HepG2 (cell line): ENCODE data around the gene LOXL4. TPM values are rescaled to one million over a fixed set of nuclear protein-coding genes. Genes with fewer than 3 reads are reported as not detected.

Experiments used
- ATAC-seq: fragments of 200-7000 bp; cut with Tn5 transposase; 3 replicates; pipeline ENCODE4 v1.9.1; 2020; ENCODE audit warnings: mild to moderate bottlenecking, moderate library complexity
- BruUV-seq: library from RNA; stranded (reverse); fragments of 400-500 nt; replicated peaks from 2 replicates; lab custom pipeline; 2021; lab: Mats Ljungman, UMichigan
- CTCF ChIA-PET: fragments of 300-600 bp; formaldehyde crosslinking; extraction: SDS; loops from one replicate; lab custom pipeline; 2021; ENCODE audit warnings: low total read pairs, inconsistent platforms, low intra/inter-chr PET ratio; lab: Yijun Ruan, JAX
- POLR2A ChIA-PET: fragments of 350-600 bp; sonication (Branson Sonifier 250); formaldehyde crosslinking; loops from one replicate; lab custom pipeline; 2020; ENCODE audit warnings: antibody characterized with exemption, inconsistent platforms; lab: Yijun Ruan, JAX
- DNase-seq: peaks from one replicate; pipeline ENCODE4 v3.0.0-alpha.2; 2015; ENCODE audit warnings: low spot score
- FAIRE-seq: peaks from 3 replicates; lab custom pipeline; 2011; peaks lifted over from hg19 to GRCh38; lab: Jason Lieb, UNC
- H2AFZ ChIP-seq: one replicate; pipeline ENCODE4 v1.6.1; 2011; ENCODE audit warnings: low read length, inconsistent platforms
- H3K27ac ChIP-seq: fragments of 300-600 bp; 3 replicates; pipeline ENCODE4 v1.8.0; 2011; ENCODE audit warnings: mixed run types, mild to moderate bottlenecking, mixed read lengths, low read length, inconsistent platforms; ENCODE audit not compliant: insufficient read depth; ENCODE audit errors: extremely low read length
- H3K27me3 ChIP-seq, 2 experiments: fragments of 200-600 bp in 1 of 2; 2 replicates in 1 of 2; 3 replicates in 1 of 2; pipeline versions ENCODE4 v1.6.0 to v1.8.0; 2011; ENCODE audit warnings: low read length in 2 of 2, mild to moderate bottlenecking in 2 of 2, moderate library complexity in 2 of 2, inconsistent platforms in 1 of 2; ENCODE audit not compliant: insufficient read depth in 2 of 2, control insufficient read depth in 1 of 2
- H3K36me3 ChIP-seq, 2 experiments: fragments of 200-600 bp in 1 of 2; replicated peaks in 1 of 2; 2 replicates in 1 of 2; 3 replicates in 1 of 2; pipeline versions ENCODE4 v1.5.1 to v1.8.0; 2011; ENCODE audit warnings: low read length in 2 of 2, inconsistent platforms in 1 of 2; ENCODE audit not compliant: insufficient read depth in 2 of 2, control insufficient read depth in 1 of 2
- H3K4me1 ChIP-seq: 2 replicates; pipeline ENCODE4 v1.5.1; 2012; ENCODE audit warnings: low read length, inconsistent platforms; ENCODE audit not compliant: insufficient read depth
- H3K4me2 ChIP-seq: 2 replicates; pipeline ENCODE4 v1.6.0; 2011; ENCODE audit warnings: low read depth, low read length, inconsistent platforms
- H3K4me3 ChIP-seq, 3 experiments: fragments of 200-600 bp in 1 of 3; sonication (generic), shearing (Covaris generic) in 1 of 3; replicated peaks in 1 of 3; 2 replicates each; pipeline ENCODE4 v1.5.1; 2011 to 2016; ENCODE audit warnings: low read length in 3 of 3, inconsistent platforms in 2 of 3, low read depth in 2 of 3, mild to moderate bottlenecking in 2 of 3, control low read depth in 1 of 3, mixed read lengths in 1 of 3; ENCODE audit not compliant: insufficient read depth in 1 of 3
- H3K79me2 ChIP-seq: one replicate; pipeline ENCODE4 v1.6.1; 2011; ENCODE audit warnings: low read length, inconsistent platforms; ENCODE audit not compliant: insufficient read depth
- H3K9ac ChIP-seq: 2 replicates; pipeline ENCODE4 v1.6.0; 2011; ENCODE audit warnings: mild to moderate bottlenecking, low read depth, low read length, inconsistent platforms; ENCODE audit not compliant: insufficient read depth
- H3K9me3 ChIP-seq: 2 replicates; pipeline ENCODE4 v1.5.1; 2012; ENCODE audit warnings: mild to moderate bottlenecking, low read length
- H4K20me1 ChIP-seq: 2 replicates; pipeline ENCODE4 v1.6.0; 2011; ENCODE audit warnings: inconsistent platforms, mild to moderate bottlenecking, low read length, moderate library complexity; ENCODE audit not compliant: insufficient read depth
- BHLHE40 ChIP-seq: IDR thresholded peaks from 2 replicates; pipeline ENCODE4 v1.6.1; 2011; ENCODE audit warnings: low read length, improper control_type of control experiment
- FOXA1 ChIP-seq, 2 experiments: fragments of 450-650 bp in 1 of 2; sonication (generic) in 1 of 2; formaldehyde crosslinking in 1 of 2; IDR thresholded peaks; 2 replicates each; pipeline versions ENCODE4 v1.4.0 to v1.6.1; 2016 to 2020; ENCODE audit warnings: missing genetic modification reagents in 1 of 2
- PCBP2 ChIP-seq: fragments of 200-400 bp; formaldehyde crosslinking; optimal IDR thresholded peaks from 2 replicates; pipeline ENCODE3; 2018; ENCODE audit warnings: low read length, low read depth; ENCODE audit not compliant: poor library complexity, severe bottlenecking
- RAD21 ChIP-seq: fragments of 450-650 bp; formaldehyde crosslinking; IDR thresholded peaks from 2 replicates; pipeline ENCODE4 v1.5.0; 2020; ENCODE audit warnings: mild to moderate bottlenecking
- SETDB1 ChIP-seq: sonication (generic); formaldehyde crosslinking; IDR thresholded peaks from 2 replicates; pipeline ENCODE4 v1.5.1; 2020; ENCODE audit warnings: missing genetic modification reagents, mild to moderate bottlenecking, borderline replicate concordance
- SPEN ChIP-seq: sonication (generic); formaldehyde crosslinking; IDR thresholded peaks from 2 replicates; pipeline ENCODE4 v1.5.1; 2020; ENCODE audit warnings: low read depth, mild to moderate bottlenecking, missing genetic modification reagents
- ZNF253 ChIP-seq: sonication (generic); formaldehyde crosslinking; IDR thresholded peaks from 2 replicates; pipeline ENCODE4 v1.8.0; 2022; ENCODE audit warnings: mild to moderate bottlenecking, missing genetic modification reagents, borderline replicate concordance
- ZNF563 ChIP-seq: sonication (generic); formaldehyde crosslinking; IDR thresholded peaks from 2 replicates; pipeline ENCODE4 v1.8.0; 2022; ENCODE audit warnings: mild to moderate bottlenecking, moderate library complexity, missing genetic modification reagents
- ZNF615 ChIP-seq: sonication (generic); formaldehyde crosslinking; IDR thresholded peaks from 2 replicates; pipeline ENCODE4 v1.5.0; 2020; ENCODE audit warnings: mild to moderate bottlenecking, missing genetic modification reagents, borderline replicate concordance
- ZNF644 ChIP-seq: IDR thresholded peaks from 2 replicates; pipeline ENCODE4 v1.6.1; 2016; ENCODE audit warnings: low read depth
- ZNF674 ChIP-seq: sonication (generic); formaldehyde crosslinking; IDR thresholded peaks from 2 replicates; pipeline ENCODE4 v1.5.0; 2020; ENCODE audit warnings: low read depth, mild to moderate bottlenecking, missing genetic modification reagents
- ZNF891 ChIP-seq: sonication (generic); formaldehyde crosslinking; IDR thresholded peaks from 2 replicates; pipeline ENCODE4 v1.5.0; 2020; ENCODE audit warnings: mild to moderate bottlenecking, missing genetic modification reagents
- WGBS: methylation state at CpG from one replicate; pipeline ENCODE4 v1.1.6; 2017; ENCODE audit warnings: low lambda C conversion rate; 5-methylcytosine and 5-hydroxymethylcytosine counted together
- in situ Hi-C: cut with HindIII; loops from 2 replicates; pipeline ENCODE4 v1.10.0; 2017; ENCODE audit warnings: low pct_unique_long_range_greater_than_20kb; ENCODE audit not compliant: extremely low pct_ligation_motif_present
- intact Hi-C: fragments of 100-400 bp; cut with micrococcal nuclease; formaldehyde crosslinking; loops from one replicate; pipeline ENCODE4 v1.10.0; 2022; ENCODE audit not compliant: unreplicated experiment
- polyA plus RNA-seq, 8 experiments: library from polyadenylated mRNA; depleted of rRNA in 3 of 8; stranded (reverse) in 7 of 8; unstranded in 1 of 8; fragments of >200 nt; fragmentation: Illumina TruSeq in 4 of 8; extraction: Trizol in 4 of 8; gene quantifications; 2 replicates each; pipeline versions ENCODE4 v1.2.1 to v1.2.3, GENCODE V29; 2011 to 2016; ENCODE audit warnings: low read depth in 4 of 8, missing spikeins in 1 of 8, mixed read lengths in 1 of 8; ENCODE audit not compliant: insufficient read depth in 1 of 8
- total RNA-seq, 5 experiments: library from RNA; depleted of rRNA; stranded (reverse); fragments of >200 nt; fragmentation: Illumina TruSeq; extraction: Trizol; gene quantifications; 2 replicates each; pipeline ENCODE4 v1.2.3, GENCODE V29; 2016; ENCODE audit warnings: low read depth in 1 of 5
- TF ChIP-seq, protein P1 (sequence below), 2 experiments: sonication (generic) in 1 of 2; formaldehyde crosslinking in 1 of 2; IDR thresholded peaks; 2 replicates each; pipeline versions ENCODE4 v1.5.1 to v1.6.1; 2011 to 2020; ENCODE audit warnings: borderline replicate concordance in 1 of 2, low read depth in 1 of 2, low read length in 1 of 2, mild to moderate bottlenecking in 1 of 2, missing genetic modification reagents in 1 of 2, moderate library complexity in 1 of 2
- TF ChIP-seq, protein P2 (sequence below): sonication (generic); formaldehyde crosslinking; IDR thresholded peaks from 2 replicates; pipeline ENCODE4 v1.5.1; 2020; ENCODE audit warnings: mild to moderate bottlenecking, missing genetic modification reagents

The LOXL4 gene
- total and polyA plus RNA-seq, 2 of the 13 experiments (the other 11 are each of a cell fraction or from before 2014, with no cell fraction given) = 8.8 to 21.1 TPM

DNA sequence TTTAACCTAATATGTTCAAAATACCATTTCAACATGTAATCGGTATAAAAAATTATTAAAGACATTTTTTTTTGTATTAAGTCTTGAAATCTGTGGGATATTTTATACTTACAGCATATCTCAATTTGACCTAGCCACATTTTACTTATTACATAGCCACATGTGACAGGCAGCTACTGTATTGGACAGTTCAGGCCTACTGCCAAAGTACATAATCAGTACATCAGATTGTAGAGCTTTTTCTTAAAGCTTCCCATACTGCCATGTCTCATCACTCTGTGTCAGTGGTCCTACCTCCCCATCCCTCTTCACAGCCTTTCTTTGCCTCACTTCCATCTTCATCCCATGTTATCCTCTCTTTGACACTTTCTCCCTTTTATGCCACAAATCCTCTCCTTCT, 43.0 kb downstream of the LOXL4 start:
- Histone ChIP-seq H3K27ac (no peak overlapping the region), H3K27me3 (no peaks in the 10 kb centered on the region), H2AFZ (no peak overlapping the region), H3K79me2 (no peaks in the 10 kb centered on the region), H3K9me3 (peaks cover under 1% of the 10 kb centered on the region; the same call in 1 of the 2 replicates), H4K20me1 (peaks cover 6% of the 10 kb centered on the region; the same call in 1 of the 2 replicates), H3K36me3 (no peaks in the 10 kb centered on the region), H3K4me2 (no peak overlapping the region), H3K4me3 (no peak overlapping the region), H3K4me1 (no peaks in the 10 kb centered on the region), H3K9ac (no peak overlapping the region)
- DNase-seq (no peak), FAIRE-seq (no peak), ATAC-seq (no peak)
- TF ChIP-seq ZNF891 (CRISPR knock-in tag) (no peak), ZNF644 (CRISPR knock-in tag) (no peak), SETDB1 (CRISPR knock-in tag) (no peak), SPEN (CRISPR knock-in tag) (no peak), BHLHE40 (no peak), ZNF253 (no peak)
- BruUV-seq = no TSS peak
- 88% methylated on average over 1 of the region's 1 CpG for WGBS
- ChIA-PET CTCF (no interaction called here), POLR2A (no interaction called here)
- intact Hi-C loops = no loop called here
- in situ Hi-C loops = no loop called here

DNA sequence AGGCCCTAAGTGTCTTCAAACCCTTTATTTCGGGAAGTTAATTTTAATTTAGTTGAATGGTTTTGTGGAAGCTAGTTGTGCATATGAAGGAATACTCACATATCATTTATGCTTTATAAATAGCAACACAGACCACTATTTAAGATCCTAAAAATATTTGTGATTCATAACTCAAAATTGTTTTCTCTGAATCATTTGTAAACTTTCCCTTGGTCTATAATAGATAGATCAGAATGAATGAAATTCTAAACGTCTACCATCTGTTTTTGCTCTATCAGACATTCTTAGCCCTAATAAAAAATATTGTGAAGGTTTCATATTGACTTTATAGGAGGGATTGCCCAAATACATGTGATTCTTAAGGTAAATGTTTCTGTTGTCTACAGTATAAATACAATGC, 43.5 kb downstream of the LOXL4 start:
- intact Hi-C loops = no loop called here
- H3K4me3 ChIP-seq = no peak overlapping the region
- CTCF ChIA-PET = no interaction called here
- in situ Hi-C loops = no loop called here
- H3K9ac ChIP-seq = no peak overlapping the region
- H4K20me1 ChIP-seq = peaks cover 6% of the 10 kb centered on the region; the same call in 1 of the 2 replicates
- POLR2A ChIA-PET = no interaction called here
- DNase-seq (no peak), FAIRE-seq (no peak), ATAC-seq (no peak)
- H3K9me3 ChIP-seq = peaks cover 6% of the 10 kb centered on the region; the same call in 1 of the 2 replicates
- H3K27me3 ChIP-seq = no peaks in the 10 kb centered on the region
- BruUV-seq = no TSS peak
- no peaks in the 10 kb centered on the region for H3K36me3 ChIP-seq
- H3K79me2 ChIP-seq = no peaks in the 10 kb centered on the region
- H2AFZ ChIP-seq = no peak overlapping the region
- H3K4me1 ChIP-seq = no peaks in the 10 kb centered on the region
- H3K4me2 ChIP-seq = no peak overlapping the region
- H3K27ac ChIP-seq = no peak overlapping the region
- 90% methylated on average over 2 of the region's 2 CpGs for WGBS
- TF ChIP-seq FOXA1 (IDR thresholded peaks at IDR 0.05) (no peak), FOXA1 (CRISPR knock-in tag; IDR thresholded peaks at IDR 0.05) (no peak), PCBP2 (no peak), ZNF615 (CRISPR knock-in tag) (no peak), ZNF674 (CRISPR knock-in tag) (no peak), ZNF563 (CRISPR knock-in tag) (no peak), RAD21 (CRISPR knock-in tag) (no peak)
- TF ChIP-seq, protein P1, sequence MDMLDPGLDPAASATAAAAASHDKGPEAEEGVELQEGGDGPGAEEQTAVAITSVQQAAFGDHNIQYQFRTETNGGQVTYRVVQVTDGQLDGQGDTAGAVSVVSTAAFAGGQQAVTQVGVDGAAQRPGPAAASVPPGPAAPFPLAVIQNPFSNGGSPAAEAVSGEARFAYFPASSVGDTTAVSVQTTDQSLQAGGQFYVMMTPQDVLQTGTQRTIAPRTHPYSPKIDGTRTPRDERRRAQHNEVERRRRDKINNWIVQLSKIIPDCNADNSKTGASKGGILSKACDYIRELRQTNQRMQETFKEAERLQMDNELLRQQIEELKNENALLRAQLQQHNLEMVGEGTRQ (IDR thresholded peaks at IDR 0.05; ENCODE audit: low read depth, low read length) = no peak
- TF ChIP-seq, protein P1 (CRISPR knock-in tag; IDR thresholded peaks at IDR 0.05; ENCODE audit: borderline replicate concordance) = no peak
- TF ChIP-seq, protein P2, sequence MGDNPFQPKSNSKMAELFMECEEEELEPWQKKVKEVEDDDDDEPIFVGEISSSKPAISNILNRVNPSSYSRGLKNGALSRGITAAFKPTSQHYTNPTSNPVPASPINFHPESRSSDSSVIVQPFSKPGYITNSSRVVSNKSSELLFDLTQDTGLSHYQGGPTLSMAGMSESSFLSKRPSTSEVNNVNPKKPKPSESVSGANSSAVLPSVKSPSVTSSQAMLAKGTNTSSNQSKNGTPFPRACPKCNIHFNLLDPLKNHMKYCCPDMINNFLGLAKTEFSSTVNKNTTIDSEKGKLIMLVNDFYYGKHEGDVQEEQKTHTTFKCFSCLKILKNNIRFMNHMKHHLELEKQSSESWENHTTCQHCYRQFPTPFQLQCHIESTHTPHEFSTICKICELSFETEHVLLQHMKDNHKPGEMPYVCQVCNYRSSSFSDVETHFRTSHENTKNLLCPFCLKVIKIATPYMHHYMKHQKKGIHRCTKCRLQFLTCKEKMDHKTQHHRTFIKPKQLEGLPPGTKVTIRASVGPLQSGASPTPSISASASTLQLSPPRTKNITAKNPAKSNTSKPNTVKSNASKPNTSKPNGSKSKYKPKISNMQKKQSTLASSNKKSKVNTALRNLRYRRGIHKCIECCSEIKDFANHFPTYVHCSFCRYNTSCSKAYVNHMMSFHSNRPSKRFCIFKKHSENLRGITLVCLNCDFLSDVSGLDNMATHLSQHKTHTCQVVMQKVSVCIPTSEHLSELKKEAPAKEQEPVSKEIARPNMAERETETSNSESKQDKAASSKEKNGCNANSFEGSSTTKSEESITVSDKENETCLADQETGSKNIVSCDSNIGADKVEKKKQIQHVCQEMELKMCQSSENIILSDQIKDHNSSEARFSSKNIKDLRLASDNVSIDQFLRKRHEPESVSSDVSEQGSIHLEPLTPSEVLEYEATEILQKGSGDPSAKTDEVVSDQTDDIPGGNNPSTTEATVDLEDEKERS (CRISPR knock-in tag) = no peak
